ENCODE data around the gene ATE1.
"Not testable (repeated sequence)": the region's sequence is repeated elsewhere in the genome, so short reads cannot be mapped to it uniquely, and the experiment has no call there.

Gene ATE1

DNA sequence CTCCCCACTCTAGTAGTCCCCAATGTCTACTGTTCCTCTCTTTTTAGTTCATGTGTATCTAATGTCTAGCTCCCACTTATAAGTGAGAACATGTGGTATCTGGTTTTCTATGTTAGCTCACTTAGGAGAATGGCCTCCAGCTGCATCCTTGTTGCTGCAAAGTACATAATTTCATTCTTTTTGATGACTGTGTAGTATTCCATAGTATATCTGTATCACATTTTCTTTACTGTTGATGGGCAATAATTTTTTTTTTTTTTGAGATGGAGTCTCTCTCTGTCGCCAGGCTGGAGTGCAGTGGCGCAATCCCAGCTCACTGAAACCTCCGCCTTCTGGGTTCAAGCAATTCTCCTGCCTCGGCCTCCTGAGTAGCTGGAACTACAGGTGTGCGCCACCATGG, 101.1 kb downstream of the ATE1 start:
- DNase-seq = not testable (repeated sequence)

DNA sequence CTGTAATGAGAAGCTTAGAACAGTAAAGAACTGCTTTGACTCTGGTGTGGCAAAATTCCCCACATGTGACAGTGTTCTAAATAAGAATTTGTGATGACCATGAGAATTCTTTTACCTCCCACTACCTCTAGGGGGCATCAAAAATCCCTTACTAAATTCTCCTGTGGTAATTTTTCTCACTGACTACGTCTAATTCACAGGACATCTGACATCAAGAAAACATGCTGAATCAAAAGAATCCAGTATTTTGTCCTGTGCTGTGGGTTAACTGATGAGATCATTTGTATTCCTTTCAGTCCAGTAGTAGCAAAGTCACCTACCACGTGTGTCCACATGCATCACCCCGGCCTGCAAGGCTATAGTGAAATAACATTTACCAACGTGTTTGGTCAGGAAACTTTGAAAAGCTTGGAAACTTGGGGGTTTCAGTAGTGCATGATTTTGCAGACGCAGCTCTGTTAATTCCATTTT, 103.8 kb downstream of the ATE1 start:
- no peak for DNase-seq

DNA sequence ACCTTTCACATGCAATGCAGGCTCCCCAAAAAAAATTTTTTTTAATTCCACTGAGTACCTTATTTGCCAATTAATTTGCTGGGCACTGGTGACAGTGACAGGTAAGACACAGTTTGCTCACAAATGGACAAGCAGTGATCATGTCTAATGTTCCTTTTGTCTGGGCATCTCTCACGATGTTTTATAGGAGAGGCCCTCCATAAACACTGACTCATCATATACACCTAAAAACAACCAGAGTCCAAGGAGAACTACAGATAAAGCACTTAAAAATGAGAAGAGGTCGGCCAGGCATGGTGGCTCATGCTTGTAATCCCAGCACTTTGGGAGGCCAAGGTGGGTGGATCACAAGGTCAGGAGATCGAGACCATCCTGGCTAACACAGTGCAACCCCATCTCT, 105.1 kb downstream of the ATE1 start:
- no peak for DNase-seq

DNA sequence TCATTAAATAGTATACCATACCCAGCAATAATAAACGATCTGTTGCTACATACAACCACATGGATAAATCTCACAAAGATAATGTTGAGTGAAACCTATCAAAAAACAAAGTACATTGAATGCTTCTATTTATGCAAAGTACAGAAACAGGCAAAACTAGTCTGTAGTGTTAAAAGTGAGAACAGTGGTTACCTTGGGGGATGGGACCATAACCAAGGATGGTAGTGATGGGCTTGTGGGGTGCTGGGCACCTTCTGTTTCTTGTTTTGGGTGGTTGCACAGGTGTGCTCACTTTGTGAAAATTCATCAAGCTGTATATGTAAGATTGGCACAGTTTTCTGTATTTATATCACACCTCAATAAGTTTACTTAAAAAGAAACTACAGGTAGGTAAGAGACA, 105.7 kb downstream of the ATE1 start:
- DNase-seq = no peak

DNA sequence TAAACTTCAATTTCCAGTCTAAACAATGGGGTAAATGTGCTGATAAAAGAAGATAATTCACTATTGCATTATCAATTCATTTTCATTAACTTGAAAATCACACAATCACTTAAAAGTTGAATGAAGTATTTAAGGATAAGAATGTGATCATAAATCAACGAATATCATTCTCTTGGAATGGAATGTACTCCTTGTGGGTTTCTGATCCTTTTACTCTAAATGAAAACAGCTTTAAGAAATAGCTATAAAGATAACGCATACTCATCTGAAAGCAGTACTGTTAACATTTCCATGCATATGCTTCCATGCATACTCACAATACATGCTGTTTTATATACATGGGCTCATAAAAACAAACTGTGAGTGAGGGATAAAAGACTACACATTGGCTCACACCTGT, 108.8 kb downstream of the ATE1 start:
- no peak for DNase-seq

DNA sequence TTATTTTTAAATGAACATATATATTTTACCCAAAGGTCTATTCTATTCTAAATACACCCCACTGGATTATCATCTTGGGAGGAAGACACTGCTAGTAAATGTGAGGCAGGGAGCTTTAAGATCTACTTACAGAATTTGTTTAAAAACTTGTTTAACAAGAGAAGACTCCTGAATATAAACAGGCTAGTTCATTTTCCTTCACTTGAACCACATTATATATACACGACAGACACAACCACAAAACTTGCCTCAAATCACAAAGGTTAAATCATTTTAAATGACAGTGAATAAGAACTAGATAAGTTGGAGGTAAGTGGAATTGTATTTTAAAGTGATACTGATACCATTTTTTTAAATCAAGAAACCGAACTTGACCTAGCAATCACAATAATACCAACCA, 109.2 kb downstream of the ATE1 start:
- no peak for DNase-seq

DNA sequence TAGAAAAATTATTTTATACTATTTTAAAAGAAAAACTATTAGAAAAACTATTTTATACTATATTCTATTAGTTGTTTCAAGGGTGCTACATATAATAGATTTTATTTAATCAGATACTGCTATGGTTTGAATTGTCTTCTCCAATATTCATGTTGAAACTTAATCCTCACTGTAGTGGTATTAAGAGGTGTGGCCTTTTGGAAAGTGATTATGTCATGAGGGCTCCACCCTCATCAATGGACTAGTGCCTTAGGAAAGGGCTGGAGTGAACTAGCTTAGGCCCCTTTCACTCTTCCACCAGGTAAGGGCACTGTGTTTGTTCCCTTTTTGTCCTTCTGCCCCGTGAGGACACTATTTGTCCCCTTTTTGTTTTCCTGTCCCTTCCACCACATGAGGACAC, 111.6 kb downstream of the ATE1 start:
- DNase-seq = no peak

DNA sequence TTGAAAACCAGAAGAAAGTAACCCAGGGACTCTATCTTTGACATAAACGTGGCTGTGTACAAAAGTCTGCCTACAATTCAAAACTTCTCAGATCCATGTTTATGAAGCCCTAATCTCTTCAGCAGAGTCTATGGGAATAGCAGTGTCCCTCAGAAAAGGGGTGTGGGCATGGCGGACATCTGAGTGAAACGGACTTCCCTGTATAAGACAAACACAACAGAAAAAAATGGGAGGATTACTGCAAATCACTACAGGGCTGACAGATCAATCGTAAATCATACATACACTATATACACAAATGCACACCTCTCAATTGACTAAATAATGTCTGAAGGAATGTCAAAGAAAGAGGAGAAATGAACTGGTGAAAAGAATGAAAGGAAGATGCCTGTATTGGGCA, 114.0 kb downstream of the ATE1 start:
- no peak for DNase-seq

DNA sequence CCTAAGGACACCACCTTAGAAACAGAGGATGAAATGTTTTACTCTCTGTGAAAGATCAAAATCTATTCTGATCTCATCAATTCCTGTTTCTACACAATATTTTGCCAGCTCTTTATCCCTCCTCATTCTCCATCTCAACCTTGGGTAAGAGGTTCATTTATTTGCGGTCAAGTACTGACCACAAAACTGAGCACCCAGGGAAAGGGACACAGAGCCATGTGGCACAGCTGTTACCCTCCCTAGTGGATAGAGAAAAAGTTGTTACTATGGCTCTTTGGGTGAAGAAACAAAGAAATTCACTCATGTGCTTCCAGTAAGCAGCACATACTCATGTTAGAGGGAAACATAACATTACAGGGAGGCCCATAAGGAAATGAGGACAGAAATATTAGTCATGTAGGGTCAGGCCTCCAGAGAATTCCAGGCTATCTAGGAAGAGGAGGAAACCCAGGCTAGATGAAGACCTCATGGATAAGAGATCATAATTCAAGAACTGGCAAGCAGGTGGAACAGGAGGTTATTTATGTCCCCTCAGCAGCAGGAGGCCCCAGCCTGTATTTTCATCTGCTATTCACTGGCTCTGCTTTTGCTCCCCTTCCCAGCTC, 114.5 kb downstream of the ATE1 start:
- DNase-seq = no peak

DNA sequence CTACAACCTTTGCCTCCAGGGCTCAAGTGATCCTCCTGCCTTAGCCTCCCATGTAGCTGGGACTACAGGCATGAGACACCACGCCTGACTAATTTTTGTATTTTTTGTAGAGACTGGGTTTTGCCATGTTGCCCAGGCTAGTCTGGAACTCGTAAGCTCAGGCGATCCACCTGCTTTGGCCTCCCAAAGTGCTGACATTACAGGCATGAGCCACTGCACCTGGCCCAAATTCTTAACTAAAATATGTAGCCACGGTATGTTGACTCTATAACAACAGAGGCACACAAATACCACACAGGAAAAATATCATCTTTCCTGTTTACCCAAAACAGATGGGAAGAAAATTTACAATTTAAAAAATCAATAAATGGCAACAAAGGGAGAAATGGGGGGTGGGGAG, 115.8 kb downstream of the ATE1 start:
- DNase-seq = no peak

DNA sequence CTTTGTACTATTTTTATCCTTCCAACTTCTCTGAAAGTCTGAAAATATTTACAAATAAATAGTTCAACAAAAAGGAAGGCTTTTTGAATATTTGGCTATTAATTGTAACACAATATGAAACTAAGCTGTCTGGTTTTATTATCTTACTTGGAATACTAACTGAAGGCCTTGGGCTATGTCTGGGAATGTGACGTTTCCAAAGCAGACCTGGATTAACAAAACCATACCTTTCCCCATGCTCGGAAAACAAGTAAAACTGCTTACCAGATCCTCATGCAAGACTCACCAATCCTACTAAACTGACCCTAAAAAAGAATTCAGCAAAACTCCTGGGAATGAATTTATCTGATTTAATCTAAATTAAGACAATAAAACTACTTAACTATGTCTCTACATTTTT, 116.4 kb downstream of the ATE1 start:
- no peak for DNase-seq

DNA sequence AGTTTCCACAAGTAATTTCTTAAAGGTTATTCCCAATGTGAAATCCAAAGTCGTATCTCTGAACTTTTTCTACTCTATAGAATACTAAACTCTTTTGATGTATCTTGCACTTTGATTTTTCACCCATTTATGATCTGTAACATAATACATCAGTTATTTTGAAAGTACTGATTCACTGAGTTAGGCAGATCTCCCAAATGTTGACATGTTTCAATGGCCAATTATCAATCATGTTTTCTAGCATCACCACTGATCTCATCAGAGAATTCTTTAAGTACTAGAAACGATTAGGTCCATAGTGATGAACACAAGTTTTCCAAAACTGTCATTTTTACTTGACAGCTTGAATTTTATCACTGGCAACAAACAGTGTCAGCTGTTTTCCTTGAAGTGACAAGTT, 119.0 kb downstream of the ATE1 start:
- DNase-seq = no peak

DNA sequence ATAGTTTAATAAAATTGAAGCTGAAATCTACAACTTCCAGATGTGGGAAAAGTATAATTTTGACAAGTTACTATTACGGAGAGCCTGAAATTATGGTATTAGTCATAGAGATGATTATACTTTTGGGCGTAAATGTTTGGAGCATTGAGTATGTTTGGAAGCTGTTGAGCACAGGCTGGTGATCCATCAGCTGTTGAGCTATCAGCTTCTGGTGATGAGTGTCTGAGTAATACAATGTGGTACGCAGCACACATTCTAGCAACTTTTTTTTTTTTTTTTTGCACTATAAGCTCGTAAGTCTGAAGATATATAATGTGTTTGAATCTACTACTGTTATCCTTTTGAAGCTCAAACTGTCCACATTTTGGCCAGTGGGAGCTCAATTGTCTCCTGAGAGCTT, 123.4 kb downstream of the ATE1 start:
- DNase-seq = no peak

DNA sequence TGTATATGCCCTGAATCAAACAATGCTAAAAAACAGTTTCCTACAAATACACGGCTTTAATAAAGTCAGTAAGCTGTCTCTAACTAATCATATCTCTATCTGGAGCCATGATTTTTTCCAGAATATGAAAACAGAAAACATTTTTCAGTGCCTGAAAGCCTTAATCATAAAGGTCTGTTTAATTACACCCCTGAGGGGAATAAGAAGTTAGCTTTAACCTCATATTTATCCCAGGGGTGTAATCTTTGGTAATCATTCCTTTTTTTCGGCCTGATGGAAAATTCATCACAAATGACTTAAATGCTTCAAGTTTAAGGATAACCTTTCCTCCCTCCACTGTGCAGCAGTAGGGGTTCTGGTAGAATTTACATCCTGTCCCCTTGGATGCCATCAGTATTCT, 124.2 kb downstream of the ATE1 start:
- DNase-seq = no peak

DNA sequence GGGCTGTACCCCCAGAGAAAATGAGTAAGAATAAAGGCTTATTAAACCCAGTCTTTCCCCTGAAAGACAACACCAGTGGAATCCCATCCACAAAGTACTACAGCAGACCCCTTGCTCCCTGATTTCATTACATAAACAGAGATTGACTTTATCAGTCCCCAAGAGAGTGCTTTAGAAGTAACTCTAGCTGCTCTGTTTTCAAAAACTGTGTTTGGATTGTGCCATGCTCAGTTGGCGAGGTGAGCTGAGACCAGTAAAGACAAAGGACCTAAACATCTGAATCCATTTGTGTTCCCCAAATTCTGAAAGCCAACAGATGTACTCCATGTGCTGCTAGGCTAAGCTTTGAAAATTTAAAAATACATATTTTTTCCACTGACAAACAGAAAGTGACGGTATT, 127.0 kb downstream of the ATE1 start:
- DNase-seq = no peak

DNA sequence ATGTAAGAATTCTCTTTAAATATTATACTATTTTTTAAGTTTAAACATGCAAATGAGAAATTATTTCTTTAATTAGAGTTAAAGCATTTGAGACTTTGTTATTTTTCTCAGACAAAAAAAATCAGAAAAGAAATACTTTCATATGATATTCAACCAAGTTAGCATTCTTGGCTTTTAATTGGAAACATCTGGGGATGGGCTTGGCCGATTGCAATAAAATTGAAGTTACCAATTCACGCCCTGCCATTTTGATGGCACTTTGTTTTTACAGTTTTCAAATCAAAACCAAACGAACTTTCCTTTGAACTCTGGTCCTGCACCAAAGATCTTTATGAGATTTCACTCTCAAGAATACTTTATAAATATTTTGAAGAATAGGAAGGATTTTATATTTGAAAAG, 127.7 kb downstream of the ATE1 start:
- no peak for DNase-seq

DNA sequence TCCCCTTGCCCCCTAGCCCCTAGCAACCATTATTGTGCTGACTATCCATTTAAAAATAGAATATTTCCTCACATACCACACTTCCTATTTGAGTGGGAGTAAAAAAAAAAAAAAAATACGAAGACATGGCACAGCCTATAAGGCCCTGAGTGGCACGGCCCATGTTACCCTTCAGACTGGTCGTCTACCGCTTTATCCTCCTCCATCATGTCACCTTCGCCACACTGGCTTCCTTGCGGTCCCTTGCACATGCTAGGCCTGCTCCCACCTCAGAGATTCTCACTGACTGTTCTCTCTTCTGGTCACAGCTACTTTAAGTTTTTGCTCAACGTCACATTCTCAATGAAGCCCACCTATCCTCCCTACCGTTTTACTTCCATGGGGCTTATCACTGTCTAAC, 130.3 kb downstream of the ATE1 start:
- no peak for DNase-seq

DNA sequence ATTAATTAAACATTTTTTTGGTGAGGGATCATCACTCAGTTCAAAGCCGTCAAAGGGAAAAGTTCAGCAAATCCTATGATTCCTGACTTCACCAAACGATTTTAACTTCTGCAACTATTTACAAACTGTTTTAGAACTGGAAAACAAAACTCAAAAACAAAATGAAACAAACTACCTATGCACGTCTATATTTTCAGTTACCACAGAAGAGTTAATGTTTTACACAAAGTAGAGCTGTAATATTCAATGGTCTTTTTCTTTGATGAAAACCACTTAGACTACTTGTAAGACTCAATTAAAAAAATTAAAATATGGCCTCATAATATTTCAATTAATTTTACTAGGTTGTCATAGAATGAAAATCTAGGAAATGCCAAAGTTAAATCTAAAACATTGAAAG, 131.5 kb downstream of the ATE1 start:
- DNase-seq = no peak

DNA sequence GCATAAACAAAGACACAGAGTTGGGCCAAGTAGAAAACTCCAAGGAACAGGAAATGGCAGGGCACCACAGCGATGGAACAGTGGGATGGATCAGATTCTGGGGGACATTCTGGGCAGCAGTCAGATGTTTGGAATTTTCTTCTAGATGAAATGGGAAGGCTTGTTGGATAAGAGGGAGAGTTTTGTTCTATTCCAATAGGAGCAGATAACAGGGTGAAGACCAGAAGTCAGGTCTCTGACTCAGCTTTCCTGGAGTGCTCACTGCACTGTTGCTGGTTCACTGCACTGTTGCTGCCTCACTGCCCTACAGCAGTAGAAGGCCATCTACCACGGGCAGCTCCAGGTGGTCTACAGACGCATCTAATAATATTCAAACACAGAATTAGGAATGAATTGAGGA, 135.6 kb downstream of the ATE1 start:
- DNase-seq = no peak

DNA sequence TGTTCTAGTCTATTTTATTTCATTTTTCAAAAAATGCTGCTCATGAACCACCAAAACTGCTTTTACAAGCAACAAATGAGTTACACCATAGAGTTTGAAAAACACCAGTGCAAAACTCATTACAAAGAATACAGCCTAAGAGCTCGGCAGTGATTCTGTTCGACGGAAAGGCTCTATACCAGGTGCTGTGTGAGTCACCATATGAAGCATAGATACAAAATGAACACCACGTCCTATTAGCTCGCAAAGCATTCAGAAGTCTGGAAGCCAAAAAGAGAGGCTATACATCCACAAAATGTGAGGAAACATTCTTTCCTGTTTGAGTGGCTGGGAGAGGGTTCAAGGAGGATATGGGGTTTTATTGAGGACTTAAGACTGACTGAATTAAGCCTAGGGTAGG, 136.1 kb downstream of the ATE1 start:
- DNase-seq = no peak

DNA sequence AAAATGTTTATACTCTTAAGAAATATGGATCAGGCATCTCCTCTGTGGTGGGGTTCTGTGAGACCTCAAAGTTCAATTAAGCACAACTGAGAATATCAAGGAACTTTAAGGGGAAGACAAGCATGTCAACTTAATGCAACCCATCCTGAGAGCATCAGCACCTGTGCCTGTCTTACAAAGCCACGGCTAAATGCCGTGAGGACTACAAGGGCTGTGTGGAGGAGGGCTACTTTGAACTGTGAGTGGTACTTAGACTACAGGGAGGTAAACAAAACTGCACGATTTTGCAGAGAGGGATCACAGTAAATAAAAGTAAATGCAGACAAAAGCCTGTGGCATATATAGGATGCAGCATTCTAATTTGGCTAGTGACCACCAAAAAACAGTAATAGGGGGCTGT, 139.1 kb downstream of the ATE1 start:
- DNase-seq = no peak

DNA sequence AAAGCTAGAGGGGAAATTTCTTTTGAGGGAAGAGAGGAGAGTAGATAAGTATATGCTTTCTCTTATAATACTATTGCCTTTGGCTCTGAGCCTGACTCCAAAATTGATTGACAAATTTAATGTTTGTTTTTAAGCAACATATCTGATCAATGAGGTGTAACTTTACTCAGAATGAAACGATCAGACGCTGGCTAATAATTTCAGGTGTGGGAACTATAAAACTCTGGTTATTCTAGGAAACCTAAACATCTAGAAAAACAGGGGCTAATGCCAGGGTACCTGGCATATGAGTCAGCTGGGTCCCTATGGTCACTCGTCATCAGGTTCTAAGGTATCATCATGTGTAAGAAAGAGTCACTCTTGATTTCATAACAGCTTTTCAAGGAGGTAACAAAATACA, 139.7 kb downstream of the ATE1 start:
- no peak for DNase-seq

DNA sequence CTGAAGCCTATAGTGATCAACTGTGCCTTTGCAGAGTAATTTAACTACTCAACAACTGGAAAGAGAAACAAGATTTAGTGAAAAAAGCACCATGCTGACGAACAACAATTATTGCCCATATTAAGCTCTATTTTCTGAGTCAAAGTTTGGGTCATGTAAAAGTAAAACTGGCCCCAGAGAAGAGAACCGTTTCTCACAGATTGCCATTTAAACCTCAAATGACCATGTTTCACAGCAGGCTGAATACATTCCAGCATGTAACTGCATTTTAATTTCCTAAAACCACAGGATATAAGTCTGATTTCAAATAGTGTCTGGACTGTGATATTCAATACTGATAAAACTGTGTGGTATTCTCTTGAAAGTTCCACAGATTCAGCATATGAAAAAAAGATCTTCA, 140.7 kb downstream of the ATE1 start:
- no peak for DNase-seq

DNA sequence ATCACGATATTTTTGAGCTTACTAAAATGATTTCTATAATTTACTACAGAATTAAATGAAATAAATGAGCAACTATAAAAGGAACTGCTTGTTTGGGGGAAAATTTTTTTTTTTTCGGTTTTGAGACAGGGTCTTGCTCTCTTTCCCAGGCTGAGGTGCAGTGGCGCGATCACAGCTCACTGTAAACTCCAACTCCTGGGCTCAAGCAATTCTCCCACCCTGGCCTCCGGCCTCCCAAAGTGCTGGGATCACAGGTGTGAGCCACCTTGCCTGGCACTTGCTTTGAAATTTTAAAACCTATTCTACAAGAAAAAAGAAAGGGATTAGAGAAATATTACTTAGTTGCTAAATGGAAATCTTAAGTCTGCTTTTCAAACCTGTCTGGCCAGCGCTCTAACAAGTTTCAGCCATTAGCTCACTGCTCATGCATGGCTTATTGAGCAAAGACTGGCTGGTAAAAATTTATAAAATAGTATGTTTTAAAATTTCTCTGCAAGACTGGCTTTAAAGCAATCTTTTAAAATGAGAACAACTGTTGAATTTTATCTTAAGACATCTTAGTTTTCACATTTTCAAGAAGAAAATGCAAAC, 144.0 kb downstream of the ATE1 start:
- DNase-seq = no peak

DNA sequence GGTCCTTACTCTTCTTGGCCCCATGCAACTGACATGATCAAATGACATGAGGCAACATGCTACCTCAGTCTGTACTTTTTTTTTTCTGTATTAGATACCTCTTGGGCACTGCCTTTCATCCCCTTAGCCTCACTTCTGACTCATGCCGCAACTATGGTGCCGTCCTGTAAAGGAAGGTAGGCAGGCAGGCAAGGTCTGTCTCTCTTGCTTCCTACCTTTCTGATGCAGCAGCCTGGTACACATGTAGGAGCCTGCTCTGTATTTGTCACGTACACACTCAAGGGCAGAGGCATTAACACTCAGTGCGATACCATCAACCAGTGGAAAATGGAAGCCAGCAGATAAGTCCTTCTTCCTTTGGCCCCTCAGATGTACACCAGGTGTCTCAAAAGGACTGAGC, 146.7 kb downstream of the ATE1 start:
- DNase-seq = no peak

DNA sequence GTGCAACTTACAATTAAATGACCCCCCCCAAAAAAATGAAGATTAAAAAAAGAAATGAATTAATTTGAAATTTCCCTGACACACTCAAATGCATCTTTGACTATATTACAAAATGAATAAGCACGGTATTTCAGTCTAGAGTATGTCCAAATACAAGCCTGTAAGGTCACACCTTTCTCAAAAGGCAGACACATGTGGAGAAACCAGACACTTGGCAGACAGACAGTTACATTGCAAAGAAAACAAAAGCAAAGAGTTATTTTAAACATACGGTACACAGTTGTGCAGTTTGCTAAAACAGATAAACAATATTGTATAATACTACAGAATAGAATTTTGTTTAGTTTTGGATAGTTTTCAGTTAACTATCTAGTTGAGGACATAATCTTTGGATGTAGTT, 153.0 kb downstream of the ATE1 start:
- DNase-seq = no peak
